Neural progenitor cell (in vitro differentiated cells): ENCODE results near the gene FGF19.

ENCODE experiments used
- CTCF ChIP-seq: fragments of 200-600 bp; sonication (generic); IDR thresholded peaks from 2 replicates; pipeline ENCODE4 v1.5.1; 2017; ENCODE audit warnings: antibody characterized with exemption, mild to moderate bottlenecking
- EZH2 ChIP-seq: fragments of 200-600 bp; sonication (generic); IDR thresholded peaks from 2 replicates; pipeline ENCODE4 v1.6.1; 2017; ENCODE audit warnings: antibody characterized with exemption, mild to moderate bottlenecking, moderate library complexity
- EZH2phosphoT487 ChIP-seq: fragments of 200-600 bp; sonication (generic); IDR thresholded peaks from 2 replicates; pipeline ENCODE4 v1.6.1; 2017; ENCODE audit warnings: antibody characterized with exemption

GRCh38 chr11:69663326-69663725 is 40.5 kb downstream of the FGF19 start:
- TF ChIP-seq CTCF (no peak), EZH2 (no peak), EZH2phosphoT487 (no peak)
